GM18520 (cell line): ENCODE results near the gene DIP2A.

Experiments used
- ATAC-seq: cut with Tn5 transposase; IDR thresholded peaks from one replicate; pipeline ENCODE4 v1.9.1; 2021; ENCODE audit not compliant: unreplicated experiment

The DIP2A gene

GRCh38 chr21:46613391-46613790 is 154.7 kb downstream of the DIP2A start:
- ATAC-seq, result no peak

GRCh38 chr21:46616050-46616449 is 157.4 kb downstream of the DIP2A start:
- no peak for ATAC-seq

- ATAC-seq, result no peak
Measured at GRCh38 chr21:46616656-46617055, 158.0 kb downstream of the DIP2A start.

GRCh38 chr21:46617267-46618051 is 158.8 kb downstream of the DIP2A start:
- no peak for ATAC-seq

GRCh38 chr21:46618738-46619379 is 160.2 kb downstream of the DIP2A start:
- ATAC-seq, result no peak
